Eye (tissue), 1 donor: ENCODE measurements around the gene INPP5A.
A peak's percentile ranks its signal among the peaks of the same experiment; 100 is the strongest.
"Not testable (repeated sequence)": the region's sequence is repeated elsewhere in the genome, so short reads cannot be mapped to it uniquely, and the experiment has no call there.

Experiments used
- DNase-seq: peaks from one replicate; pipeline ENCODE4 v3.0.0-alpha.2; 2015

Gene INPP5A

GRCh38 chr10:132565516-132566209 lies 28.1 kb downstream of the INPP5A start:
- no peak for DNase-seq

GRCh38 chr10:132566892-132567291 lies 29.3 kb downstream of the INPP5A start:
- no peak for DNase-seq

GRCh38 chr10:132570265-132570664 lies 32.7 kb downstream of the INPP5A start:
- DNase-seq: no peak

- no peak for DNase-seq
Observed at GRCh38 chr10:132570771-132571649, 33.4 kb downstream of the INPP5A start.

GRCh38 chr10:132571650-132572544 lies 34.3 kb downstream of the INPP5A start:
- DNase-seq: peak; percentile 31

- peak; percentile 28 for DNase-seq
Observed at GRCh38 chr10:132572545-132572937, 35.0 kb downstream of the INPP5A start.

- DNase-seq: not testable (repeated sequence)
Observed at GRCh38 chr10:132572946-132573345, 35.4 kb downstream of the INPP5A start.

GRCh38 chr10:132574288-132574687 lies 36.7 kb downstream of the INPP5A start:
- DNase-seq: no peak

GRCh38 chr10:132574783-132575319 lies 37.3 kb downstream of the INPP5A start:
- DNase-seq: peak; percentile 65

GRCh38 chr10:132575320-132576201 lies 38.0 kb downstream of the INPP5A start:
- peak; percentile 79 for DNase-seq

GRCh38 chr10:132576671-132577349 lies 39.2 kb downstream of the INPP5A start:
- DNase-seq: no peak

GRCh38 chr10:132577350-132578003 lies 39.9 kb downstream of the INPP5A start:
- no peak for DNase-seq

- no peak for DNase-seq
Observed at GRCh38 chr10:132578287-132578951, 40.8 kb downstream of the INPP5A start.

GRCh38 chr10:132579027-132579859 lies 41.7 kb downstream of the INPP5A start:
- peak; percentile 52 for DNase-seq

- no peak for DNase-seq
Observed at GRCh38 chr10:132580143-132580542, 42.6 kb downstream of the INPP5A start.

- no peak for DNase-seq
Observed at GRCh38 chr10:132580617-132581016, 43.0 kb downstream of the INPP5A start.

GRCh38 chr10:132582137-132582536 lies 44.5 kb downstream of the INPP5A start:
- DNase-seq: no peak

GRCh38 chr10:132582771-132583170 lies 45.2 kb downstream of the INPP5A start:
- no peak for DNase-seq

- no peak for DNase-seq
Observed at GRCh38 chr10:132583456-132583855, 45.9 kb downstream of the INPP5A start.
